NK-92 treated with Interleukin-12 subunit alpha and Interleukin-12 subunit beta, amount 100 ng/mL, for 24 hours (cell line): ENCODE results near the gene PITPNB.

Source experiments
- DNase-seq: peaks from one replicate; lab custom pipeline; 2025; lab: John Stamatoyannopoulos, UW

The PITPNB gene

DNA sequence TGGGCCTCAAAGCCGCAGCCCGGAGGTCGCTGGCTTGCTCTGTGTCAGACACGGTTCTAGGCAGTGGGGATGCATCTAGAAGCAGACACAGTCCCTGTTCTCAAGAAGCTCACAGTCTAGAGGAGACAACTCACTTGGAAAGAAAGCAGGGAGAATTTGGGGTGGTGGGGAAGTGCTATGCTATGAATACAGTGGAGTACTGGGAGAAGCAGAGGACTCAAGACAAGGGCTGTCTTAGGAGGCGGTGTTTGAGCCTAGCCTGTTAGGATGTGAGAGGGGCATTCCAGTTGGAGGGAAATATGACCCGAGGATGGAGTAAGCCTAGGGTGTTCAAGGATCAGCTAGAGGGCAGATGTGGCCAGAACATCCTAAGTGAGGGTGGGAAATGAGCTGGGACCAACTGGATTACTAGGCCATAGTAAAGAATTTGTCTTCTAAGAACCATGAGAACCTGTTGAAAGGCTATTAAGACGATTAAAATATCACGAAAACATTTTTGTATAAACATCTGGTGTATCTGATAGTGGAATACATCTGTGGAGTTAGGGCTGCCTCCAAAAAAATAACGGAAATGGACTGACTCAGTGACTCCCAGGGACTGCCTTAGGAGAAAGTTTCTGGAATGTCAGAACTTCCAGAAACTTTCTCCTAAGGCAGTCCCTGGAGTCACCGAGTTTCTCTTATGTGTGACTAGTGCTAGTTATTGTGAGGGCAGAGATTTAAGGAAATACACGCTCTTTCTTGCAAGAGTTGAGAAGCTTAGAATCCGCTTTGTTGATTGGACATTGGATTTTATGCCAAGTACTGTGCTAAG lies 1.1 kb upstream of the PITPNB start:
- no peak for DNase-seq

DNA sequence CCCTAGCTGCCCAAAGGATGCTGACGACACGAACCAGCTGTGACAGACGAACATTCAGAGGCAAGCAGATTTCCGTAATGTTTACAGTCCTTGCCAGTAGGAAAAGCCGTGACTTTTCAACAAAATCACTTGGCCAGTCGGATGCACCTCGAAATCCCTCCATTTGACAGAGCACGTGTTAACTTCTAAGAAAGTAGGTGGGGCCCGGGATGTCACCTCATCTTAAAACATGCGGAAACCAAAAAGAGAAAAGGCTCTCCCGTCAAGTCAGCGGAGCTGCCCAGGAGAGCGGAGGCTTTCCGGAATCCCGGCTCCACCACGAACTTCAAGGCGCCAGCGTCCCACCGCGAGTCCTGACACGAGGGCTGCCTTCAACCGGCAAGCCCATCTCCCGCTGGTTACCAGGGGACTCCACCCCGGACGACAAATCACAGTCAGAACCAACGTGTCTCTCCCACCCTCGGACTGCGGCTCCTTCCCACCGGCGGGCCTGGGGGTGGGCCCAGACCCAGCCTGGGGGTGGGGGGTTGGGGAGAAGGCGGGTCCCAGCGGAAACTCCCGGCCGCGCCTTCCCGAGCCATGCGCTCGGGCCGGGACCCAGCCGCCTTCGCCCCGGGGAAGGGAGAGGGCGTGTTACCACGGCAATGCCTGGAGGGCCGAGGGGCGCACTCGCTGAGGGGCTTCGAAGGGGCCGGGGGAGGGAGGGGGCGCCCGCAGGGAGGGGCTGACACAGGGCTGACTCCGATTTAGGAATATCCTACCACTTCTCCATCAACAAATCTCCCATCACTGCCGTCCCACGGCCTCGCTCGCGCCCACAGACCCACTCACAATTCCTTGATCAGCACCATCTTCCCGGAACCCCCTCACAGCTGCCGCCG lies 475 bp downstream of the PITPNB start:
- DNase-seq, result peak; percentile 59

DNA sequence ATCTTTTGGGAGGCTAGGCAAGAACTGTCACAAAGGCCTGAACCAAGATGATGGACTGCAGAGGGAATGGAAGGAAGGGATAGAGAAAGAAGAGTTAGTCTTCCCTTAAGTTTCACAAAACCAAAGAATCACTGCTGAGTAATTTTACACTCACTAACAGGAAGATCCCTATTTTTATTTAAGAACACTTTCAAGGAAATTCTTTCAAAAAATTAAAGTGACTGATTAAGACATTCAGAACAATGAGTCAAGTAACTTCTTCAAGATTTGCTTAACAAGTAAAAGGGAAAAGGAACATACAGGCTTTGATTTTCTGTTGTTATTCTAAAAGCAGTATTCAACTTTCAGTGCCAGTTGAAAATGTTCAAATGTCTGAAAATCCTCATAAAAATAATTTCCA lies 3.1 kb downstream of the PITPNB start:
- no peak for DNase-seq

DNA sequence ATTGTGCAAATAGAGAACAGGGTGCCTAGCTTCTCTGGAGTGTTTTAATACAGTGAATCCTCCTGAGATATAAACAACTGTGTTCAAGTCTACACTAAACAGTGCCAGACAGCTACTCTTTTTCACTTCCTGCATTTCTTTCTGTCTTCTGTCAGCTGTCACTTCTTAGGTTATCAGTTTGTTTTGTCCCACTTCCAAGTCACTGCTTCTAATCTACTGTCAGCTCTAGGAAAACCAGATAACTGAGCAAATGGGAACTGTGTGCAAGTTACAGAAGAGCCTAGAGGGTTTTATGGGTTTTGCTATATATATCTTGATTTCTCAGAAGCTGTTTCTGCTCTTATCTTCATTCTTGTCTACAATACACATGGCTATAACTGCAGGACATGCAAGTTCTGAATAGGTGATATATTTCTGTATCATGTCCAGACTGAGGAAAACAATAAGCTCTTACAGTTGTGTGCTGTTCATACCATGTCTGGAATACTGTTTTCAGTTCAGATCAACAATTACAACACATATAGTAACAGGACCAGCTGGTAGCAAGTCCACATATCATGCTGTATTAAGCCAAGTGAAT lies 5.8 kb downstream of the PITPNB start:
- no peak for DNase-seq

DNA sequence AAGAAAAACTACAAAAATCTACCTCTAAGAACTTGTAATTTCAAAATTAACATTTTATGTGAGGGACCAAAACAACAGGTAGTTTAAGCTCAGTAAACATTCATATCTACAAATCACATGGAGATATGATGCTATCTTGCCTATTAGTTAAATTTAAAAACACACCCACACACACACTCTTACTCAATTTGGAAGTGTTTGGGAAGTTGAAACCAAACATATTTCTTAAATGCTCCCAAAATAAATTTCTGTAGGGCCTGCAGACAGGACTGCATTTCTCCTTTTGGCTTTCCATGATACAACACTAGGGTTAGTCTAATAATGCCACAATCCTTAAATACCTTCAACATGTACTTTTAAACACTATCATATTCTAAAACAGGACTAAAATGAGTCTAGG lies 7.0 kb downstream of the PITPNB start:
- no peak for DNase-seq

DNA sequence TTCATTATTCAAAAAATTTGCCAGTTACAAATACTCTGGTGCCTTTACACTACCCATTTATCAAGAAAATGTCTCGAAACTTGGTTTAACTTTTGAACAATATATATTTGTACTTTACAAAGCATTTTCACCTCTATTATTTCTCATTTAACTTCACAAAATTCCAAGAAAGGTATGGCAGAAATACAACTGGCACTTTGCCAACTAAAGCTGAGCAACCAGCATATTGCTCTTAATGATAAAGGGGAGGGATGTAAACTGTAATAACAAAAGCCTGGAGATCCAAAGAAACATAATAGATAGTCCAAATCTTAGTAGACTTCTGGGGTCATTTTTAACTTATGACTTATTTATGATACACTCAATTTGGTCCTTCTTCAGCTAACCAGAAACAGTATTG lies 7.7 kb downstream of the PITPNB start:
- no peak for DNase-seq

DNA sequence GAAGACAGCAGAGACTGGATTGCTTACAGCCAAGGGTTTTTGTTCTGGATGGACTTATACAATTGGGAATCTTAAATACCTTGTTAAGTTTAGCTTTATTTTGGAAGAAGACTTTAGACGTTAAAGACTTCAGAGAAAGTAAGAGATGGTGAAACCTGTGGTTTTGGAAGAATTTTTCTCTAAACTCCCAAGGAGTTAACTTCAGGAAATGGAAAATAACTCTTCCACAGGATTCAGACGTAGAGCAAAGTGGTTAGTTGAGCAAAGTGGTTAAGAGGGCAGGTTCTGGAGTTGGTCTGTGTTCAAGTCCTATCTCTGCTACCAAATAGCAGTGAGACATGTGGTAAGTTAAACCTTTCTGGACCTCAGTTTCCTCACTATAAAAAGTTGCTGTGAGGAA lies 12.8 kb downstream of the PITPNB start:
- no peak for DNase-seq

DNA sequence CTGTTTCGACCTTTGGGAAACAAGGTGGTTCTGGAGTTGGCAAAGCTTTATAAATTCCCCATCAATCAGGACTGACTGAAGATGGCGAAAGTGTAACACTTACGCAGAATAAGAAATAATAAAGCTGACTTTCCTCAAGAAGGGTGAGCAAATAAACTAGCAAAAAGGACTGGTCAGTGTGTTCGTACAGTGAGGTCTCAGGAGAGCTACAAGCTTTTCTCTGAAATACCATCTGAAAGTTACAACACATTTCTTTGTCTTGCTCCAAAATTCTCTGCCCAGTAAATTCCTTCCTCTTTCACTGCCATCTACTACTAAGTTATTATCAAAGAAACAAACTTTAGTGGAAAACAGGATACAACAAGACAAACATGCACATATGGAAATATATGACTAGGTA lies 13.4 kb downstream of the PITPNB start:
- DNase-seq, result no peak

DNA sequence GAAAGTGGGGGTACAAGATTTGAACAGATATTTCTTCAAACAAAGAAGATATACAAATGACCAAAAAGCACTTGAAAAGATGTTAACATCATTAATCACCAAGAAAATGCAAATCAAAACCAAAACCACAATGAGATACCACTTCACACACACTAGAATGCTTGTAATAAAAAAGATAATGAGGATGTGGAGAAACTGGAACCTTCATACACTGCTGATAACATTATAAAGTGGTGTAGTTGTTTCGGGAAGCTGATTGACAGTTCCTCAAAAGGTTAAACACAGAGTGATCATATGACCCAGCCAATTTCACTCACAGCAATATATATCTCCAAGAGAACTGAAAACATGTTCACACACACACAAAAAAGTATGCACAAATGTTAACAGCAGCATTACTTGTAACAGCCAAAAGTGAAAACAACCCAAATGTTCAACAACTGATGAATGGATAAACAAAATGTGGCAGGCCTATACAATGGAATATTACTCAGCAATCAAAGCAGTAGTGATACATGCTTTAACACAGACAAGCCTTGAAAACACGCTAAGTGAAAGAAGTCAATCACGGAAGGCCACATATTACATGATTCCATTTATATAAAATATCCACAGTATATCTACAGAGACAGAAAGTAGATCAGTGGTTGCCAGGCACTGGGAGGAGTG lies 15.1 kb downstream of the PITPNB start:
- no peak for DNase-seq

DNA sequence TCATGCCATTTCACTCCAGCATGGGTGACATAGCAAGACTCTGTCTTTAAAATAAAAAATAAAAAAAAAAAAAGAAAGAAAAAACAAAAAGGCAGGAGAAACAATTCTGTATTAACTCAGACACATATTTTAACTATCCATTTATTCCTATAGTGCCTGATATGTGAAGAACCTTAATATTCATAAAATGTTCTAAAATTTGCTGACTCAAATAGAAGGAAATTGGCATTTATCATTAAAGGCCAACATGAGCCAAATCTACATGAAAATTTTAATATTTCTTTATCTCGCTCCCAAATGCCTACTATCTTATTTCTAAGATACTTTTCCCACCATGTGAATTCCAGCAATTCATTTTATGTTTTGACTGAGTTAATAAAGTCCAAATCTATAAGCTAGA lies 18.9 kb downstream of the PITPNB start:
- no peak for DNase-seq

DNA sequence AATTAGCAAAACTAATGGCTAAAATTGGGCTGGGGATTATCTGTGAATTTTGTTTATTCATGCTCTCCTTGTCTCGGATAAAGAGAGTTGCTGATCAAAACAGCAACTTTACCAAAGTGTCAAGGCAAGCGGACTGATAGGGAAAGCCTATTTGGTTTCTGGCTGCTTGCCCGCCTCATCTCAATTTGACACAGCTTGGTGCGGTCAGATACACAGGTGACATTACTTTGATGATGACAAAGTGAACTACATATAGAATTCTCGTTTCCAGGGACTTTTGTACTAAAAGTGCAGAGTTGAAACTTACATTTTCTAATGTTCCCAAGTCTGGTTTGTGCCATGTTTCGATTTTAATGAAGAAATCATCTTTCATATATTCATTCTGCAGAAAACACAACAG lies 22.8 kb downstream of the PITPNB start:
- DNase-seq, result no peak

DNA sequence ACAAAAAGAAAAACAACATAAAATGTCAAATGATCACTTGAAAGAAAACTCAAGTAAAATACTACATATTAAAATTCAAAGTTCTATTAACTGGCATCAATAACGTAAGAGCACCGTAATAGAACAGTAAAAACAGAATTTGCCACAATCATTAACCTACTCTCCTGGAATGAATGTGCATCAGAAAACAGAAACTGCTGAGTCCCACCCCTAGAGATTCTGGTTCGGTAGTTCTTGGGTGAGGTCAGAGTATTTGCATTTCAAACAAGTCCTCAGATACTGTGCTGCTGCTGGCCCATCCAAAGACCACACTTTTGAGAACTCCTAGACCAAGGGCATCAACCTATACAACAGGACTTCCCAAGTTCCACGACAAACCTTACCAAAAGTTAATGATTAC lies 23.5 kb downstream of the PITPNB start:
- DNase-seq, result no peak

DNA sequence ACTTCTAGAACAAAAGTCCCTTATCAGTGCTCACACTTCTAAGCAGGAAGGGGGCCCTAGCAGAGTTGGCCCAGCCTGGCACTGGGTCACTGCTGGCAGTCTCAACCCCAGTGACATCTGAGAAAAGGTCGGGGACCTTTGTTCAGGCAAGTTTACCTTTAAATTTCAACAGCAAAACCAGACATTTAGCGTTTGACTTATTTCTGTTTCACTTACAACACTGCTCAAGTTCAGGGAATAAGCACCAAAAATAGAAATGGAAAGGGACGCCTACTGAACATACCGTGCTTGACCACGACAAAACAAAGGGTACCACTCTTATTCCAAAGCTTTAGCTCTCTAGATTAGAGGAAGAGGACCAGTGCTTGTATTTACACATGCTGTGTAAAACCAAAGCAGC lies 26.2 kb downstream of the PITPNB start:
- DNase-seq, result no peak

DNA sequence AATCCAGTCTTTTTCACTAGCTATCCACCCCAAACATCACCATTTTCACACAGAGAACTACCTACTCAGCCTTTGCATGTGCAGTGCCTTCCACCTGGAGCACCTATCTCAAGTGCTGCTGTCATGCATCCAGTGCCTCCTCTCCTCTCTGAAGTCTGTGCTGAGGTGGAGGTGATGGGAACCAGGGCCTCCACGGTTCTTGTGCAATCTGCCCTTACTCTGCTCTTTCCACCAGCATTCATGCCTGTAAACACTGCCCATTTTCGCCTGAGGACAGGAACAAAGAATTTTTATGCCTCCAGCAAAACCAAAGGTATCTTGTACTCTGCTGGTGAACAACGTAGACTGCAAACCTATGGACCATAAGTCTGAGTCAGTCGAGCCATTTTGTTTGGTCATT lies 27.0 kb downstream of the PITPNB start:
- DNase-seq, result no peak

DNA sequence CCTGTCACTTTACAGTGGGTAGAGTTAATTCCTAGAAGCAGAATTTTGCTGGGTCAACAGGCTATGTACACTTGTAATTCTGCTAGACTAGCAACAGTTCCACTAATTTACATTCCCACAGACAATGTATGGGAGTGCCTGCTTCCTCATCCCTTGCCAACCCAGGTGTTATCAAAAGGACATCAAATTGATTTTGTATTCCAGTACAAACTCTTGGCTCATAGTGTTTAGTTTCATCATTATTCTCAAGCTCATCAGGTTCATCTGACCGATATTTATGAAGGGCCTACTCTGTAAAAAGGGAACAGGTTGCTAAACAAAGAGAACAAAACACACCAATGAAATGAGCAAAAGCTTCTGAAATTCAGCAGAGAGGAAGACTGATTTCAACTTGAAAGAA lies 30.7 kb downstream of the PITPNB start:
- no peak for DNase-seq

DNA sequence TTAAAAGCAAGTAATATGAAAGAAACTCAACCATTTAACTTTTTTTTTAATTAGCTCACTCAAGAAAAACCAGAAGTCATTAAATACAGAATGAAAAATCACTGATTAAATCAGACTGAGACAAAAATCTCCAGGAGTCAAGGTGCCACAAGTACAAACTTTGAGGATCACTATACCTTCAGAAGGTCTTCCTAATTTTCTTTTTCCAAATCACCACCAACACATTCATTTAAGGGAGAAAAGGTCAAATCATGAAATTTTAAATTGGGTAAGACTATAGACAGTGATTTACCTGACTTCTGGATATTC lies 32.3 kb downstream of the PITPNB start:
- DNase-seq, result no peak

DNA sequence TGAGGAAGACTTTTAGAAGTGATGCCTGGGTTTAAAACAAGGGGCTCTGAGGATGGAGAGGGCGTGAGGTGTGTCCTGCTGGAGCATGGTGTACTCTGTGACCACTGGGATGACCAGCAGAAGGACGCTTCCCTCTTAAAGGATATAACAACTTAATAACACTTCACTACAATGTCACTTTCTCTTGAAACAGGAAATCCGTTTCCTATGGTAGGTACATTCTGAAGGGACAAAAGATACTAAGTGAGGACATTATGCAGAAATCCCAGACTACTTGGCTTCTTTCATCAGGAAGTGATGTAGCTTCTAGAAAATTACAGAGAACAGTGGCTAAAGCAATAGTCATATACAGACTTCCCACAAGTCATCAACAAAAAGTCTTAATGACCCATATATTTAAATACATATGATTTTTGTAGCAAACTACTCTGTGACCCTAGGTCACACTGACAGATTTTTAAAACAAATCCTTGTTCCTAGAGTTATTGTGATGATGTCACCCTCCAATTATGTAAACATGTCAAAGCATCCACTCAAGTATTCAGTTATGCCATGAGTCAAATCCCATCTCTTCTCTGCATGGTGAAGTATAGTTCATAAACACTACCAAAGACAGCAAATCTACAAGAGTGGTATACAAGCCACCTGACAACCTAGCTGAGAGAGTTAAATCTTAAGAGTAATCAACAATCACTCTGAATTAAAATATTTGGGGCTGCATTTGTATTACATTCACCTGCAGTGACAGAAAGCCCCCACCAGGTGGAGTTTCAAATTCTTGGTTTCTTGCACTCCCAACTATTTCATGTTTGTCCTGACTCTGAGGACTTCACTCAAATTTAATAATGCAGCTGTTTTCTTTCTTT lies 32.8 kb downstream of the PITPNB start:
- DNase-seq, result peak; percentile 1

DNA sequence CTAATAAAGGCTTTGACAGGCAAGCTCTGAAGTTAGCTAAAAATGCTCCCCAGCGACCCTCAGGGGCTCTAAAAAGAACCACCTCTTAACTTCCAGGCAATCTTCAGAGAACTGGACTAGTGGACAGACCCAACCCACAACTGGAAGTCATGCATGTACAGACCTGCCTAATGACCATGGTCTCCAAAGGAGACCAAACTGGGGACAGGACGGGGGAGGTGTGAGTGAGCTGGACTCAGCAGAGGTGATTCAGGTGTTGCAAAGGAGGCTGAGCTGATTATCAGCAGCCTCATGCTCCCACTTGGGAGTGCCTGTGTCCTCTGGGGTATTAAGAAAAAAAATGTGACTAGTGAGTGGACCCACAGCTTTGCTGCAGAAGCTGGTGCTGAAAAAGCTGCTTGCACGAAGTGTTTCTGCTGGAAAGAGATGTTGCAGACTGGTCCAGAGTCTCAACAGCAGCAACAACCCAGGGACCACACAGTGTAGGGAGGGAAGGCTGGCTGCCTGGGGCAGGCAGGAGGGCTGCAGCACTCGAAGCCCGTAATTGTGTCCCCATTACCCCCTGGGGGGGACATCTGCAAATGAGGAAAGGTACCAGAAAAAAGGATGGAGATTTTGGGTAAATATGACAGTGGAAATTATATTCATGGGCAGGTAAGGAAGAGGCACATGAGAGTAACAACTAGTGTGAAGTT lies 35.3 kb downstream of the PITPNB start:
- DNase-seq, result no peak

DNA sequence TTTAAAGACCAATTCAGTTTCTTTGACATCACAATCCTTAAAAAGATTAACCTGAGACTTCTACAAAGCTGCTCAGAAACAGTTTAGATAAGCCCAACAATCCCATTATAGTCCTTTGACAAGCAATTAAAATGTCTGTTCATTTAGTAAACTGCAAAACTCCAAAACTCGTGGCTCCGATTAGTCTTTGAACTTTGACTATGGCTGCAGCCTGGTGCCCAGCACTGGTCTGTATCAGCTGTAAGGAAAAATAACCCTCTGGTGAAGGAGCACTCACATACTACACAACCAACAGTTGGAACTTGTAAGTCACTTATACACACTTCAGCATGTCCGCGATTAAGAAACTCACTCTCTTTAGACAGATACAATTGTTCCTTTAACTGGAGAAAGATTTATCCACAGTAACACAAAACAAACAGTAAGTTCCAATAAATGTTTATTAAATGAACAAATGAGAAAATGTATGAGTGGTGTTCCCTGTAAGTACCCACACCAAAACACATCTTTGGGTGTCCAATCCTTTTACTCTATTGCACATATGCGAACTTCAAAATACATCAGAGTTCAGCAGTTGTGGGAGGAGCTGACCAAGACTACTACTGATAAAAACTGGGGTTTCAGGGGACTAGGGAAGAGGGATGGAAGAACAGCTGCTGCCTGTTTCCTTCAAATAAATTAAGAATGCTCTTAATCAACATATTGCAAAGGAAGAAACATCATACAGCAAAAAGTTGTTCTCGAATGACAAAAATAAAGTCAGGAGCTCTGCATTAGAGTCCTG lies 36.4 kb downstream of the PITPNB start:
- DNase-seq, result no peak

DNA sequence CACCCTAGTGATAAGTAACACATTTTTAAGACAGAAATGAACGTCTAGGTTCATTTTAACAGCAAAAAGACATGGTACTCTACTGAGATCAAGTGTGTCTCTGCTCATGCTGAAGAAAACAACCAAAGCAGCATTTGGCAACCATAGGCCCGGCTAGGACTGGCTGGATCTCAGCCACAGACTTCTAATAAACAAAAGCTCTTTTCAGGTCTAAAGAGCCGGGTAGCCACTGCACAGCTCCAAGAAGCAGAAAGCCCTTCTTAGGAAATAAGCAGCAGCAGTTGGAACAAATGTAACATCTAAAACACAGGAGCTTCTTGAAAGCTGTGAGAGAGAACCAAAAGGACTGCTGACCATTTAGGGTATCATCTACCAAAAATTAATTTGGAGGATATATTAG lies 37.6 kb downstream of the PITPNB start:
- no peak for DNase-seq
